ENCODE results near the gene ATP6V1A.
A peak's percentile ranks its signal among the peaks of the same experiment; 100 is the strongest.

Gene ATP6V1A

DNA sequence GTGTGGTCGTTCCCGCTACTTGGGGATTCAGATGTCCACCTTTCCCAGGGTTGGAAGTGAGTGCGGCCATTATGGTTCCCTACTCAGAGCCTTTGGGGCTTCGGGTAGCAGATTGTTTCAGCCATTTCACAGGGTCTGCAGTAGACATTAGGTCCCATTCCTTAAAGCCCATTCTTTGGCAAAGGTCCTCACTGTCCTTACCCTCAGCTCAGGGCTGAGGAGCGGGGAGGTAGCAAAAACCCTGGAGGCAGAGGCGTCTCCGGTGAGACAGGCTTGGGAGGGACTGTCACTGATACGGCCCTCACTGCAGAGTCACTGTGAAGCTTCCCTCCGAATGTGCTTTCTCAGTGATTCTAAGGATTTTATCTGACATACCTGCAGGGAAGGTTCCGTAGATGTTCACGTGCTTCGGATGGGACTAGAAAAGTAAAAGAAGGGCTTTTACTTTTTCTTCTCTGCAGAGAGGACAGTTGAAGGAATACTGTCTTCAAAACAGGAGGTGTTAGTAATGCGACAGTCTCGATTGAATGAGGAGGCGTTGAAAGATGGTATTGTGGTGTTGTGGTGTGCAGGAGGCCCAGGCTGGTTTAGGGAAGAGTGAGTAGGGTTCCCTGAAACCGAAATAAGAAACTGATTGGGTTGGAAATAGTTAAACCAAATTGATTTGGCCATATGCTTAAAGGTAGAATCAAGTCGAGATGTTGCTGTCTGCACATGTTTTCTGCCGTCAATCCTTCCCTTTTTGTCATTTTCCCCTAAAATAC lies 630 bp downstream of the ATP6V1A start:
- FAIRE-seq: no peak

DNA sequence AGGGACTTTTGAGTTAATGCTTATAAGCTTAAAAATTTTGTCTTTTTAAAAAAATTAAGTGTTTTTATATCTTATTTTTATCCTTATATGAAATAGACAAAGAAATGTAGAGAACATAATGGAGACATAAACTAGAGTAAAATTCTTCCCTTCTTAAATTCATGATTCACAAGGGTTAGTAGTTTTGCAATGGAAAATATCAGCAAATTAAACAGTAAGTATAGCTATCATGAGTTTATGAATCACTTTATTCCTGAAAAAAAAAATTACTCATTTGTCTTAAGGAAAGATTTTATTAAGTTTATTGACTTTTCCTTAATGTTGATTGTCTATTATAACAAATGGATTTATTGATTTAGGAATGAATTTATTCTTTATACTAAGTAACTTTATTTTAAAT lies 4.3 kb downstream of the ATP6V1A start:
- FAIRE-seq: no peak

DNA sequence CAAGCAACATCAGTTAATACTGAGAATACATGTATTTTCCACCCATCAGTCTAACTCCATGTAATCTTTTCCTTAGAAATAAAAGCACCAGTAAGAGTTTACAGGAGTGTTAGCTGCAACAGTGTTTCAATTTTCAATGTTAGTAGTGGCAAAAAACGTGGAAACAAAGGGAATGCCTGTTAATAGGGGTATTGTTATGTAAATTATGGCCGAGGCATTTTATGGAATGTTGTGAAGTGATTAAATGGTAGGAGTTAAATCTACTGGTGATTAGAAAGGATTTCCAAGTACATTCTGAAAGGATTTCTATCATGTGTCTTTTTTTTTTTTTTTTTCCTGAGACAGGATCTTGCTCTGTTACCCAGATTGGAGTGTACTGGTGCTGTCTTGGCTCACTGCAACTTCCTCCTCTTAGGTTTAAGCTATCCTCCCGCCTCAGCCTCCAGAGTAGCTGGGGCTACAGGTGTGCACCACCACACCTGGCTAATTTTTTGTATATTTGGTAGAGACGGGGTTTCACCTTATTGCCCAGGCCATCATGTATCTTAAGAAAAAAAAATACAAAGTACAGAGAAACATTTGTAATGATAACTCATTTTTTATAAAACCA lies 6.6 kb downstream of the ATP6V1A start:
- FAIRE-seq: no peak

DNA sequence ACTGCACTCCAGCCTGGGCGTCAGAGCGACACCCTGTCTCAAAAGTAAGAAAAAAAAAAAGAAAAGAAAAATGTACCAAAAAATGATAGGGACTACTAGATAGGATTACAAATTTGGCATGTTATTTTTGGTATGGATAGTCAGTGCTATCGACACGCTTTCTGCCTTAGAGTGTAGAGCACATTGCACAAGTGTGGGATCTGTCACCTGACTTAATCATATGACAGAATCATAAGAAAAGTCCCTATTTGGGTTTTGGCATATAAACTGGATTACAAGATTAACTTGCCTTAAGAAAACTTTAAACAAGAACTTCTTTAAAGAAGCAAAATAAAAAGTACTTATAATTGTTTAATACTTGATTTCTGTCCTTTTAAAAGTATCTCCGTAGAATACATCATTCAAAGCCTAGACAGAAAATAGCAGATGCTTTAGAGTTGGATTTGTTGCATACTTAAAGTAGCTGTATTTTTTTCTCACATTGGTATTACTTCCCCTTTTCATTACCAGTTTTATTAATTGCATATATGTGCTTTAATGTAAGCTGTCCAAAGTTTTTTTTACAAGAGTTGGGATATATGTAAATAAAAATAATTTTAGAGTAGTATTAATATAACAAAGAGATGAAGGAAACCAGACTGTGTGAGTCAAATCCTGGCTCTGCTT lies 7.8 kb downstream of the ATP6V1A start:
- FAIRE-seq: no peak

DNA sequence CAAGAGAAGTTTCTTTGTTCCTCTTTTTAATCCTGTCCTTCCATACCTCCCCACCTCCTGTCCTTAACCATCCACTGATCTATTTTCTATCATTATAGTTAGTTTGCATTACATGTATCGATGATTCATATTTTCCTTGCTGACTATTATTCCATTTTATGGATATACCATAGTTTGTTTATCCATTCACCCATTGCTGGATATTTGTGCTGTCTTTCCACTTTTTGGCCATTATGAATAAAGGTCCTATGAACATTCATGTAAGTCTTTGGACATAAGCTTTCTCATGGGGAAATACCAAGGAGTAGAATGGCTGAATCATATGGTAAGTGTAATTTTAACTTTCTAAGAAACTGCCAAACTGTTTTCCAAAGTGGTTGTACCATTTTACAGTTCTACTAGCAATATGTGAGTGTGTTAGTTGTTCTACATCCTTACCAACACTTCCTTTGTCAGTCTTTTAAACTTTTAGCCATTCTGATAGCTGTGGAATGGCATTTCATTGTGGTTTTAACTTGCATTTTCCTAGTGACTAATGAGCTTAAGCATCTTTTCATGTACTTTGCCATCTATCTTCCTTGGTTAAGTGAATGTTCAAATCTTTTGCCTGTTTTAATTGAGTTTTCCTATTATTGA lies 11.7 kb downstream of the ATP6V1A start:
- FAIRE-seq: no peak

DNA sequence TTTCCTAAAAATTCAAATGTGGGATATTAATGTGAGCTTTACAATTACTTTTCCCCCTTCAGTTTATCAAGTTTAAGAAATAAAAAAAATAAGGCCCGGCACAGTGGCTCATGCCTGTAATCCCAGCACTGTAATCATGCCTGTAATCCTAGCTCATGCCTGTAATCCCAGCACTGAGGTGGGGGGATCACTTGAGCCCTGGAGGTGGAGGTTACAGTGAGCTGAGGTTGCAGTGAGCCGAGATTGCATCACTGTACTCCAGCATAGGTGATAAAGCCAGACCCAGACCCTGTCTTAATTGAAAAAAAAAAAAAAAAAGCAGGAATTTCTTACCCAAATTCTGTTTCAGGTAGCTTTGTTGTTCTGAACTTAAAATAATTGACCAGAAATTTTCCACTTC lies 17.9 kb downstream of the ATP6V1A start:
- no peak for FAIRE-seq

DNA sequence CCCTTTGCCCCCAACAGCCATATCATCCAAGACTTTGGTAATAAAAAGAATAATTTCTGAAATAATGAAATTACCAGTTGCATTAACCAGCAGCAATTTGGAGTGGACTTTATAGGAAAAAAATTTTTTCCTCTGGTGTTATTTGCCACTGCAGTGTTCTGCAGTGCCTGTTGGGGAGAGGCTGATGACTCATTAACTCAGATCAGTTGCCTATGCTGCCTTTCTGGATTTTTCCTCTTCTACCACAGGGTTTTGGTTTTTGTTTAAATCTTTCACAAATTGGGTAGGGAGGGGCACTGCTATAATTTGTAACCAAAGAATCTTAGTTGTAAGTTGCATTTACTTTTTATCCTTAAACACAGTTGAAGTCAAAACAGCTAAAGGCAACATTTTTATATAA lies 22.7 kb downstream of the ATP6V1A start:
- no peak for FAIRE-seq

DNA sequence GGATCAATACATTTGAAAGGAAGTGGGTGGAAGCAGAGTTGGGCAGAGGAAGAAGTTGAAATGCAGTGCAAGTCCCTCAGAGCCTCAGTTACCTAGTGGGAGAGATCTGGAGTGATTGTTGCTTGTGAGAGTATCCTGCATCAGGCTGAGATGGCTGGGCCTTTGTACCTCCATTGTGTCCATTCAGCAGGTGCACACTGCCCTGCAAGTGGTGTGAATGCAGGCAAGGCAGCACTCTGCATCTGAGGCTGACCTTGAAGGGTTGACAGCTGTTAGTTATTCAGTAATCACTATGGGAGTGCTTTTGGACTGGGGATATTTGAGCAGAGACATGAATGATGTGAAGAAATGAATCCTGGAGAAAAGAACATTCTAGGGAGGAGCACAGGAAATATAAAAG lies 25.2 kb downstream of the ATP6V1A start:
- FAIRE-seq: no peak

DNA sequence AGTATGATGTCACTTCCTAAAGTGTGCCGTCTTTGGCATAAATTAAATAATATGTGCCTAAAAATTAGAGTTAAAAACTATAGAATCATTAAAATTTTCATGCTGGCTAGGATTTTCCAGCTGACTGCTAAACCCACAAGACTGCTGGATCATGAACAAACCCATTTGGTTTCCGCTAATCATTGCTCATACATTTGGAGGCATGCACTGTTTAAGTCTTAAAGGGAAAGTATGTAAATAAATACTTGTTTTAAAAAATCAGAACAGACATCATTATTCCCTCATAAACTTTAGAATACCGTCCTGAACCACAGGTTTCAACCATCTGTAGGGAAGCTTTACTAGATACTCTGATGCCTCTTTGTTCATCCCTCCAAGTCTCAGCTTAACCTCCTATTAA lies 26.5 kb downstream of the ATP6V1A start:
- FAIRE-seq: no peak

DNA sequence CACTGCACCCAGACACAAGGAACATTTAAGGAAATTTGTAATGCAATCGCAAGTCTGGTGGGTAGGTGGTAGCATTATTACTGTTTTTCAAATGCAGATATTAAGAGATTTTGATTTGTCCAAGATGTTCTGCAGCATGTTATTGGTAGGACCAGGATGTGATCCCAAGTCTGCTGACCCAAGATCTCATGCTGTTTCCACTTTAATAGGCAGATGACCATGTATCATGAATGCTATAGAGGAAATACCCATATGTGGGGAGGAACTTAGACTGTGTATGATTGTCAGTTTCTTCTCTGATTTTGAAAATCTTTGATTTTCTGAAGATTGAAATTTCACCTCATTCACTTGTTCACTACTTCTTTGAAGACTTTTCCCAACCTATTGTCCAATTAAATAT lies 28.7 kb downstream of the ATP6V1A start:
- FAIRE-seq: no peak

DNA sequence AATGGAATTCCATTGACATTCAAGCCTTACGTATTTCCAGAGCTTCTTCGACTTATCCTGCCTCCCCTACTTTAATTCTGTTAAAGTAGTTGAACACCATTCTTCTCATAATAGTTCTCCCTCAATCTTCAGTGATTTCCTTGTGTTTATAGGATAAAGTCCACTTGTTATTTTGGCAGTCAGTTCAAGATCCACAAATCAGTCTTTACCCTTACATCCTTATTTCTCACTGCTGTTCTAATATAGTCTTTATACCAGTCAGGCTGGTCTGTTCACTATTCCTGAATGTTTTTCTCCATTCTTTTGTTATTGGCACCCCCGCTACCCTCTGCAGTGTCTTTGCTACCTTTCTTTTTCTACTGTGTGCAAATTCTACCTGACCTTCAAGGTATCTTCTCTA lies 29.7 kb downstream of the ATP6V1A start:
- no peak for FAIRE-seq

DNA sequence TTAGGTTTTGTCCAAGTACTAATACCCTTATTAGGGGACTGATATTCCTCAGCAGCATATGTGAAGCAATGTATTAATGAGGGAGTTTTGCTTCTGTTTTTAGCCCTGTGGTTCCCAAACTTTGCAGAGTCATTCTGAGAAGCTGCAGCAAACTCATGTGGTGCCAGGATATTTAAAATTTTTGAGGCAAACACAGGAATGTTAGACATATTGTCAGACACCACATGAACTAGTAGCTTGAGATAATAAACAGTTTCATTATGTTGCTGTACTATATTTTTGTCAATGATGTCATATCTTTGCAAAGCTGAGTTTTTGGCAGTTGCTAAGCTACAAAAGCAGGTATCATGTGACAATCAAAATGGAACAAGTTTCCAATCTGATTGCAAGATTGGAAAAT lies 36.6 kb downstream of the ATP6V1A start:
- no peak for FAIRE-seq

DNA sequence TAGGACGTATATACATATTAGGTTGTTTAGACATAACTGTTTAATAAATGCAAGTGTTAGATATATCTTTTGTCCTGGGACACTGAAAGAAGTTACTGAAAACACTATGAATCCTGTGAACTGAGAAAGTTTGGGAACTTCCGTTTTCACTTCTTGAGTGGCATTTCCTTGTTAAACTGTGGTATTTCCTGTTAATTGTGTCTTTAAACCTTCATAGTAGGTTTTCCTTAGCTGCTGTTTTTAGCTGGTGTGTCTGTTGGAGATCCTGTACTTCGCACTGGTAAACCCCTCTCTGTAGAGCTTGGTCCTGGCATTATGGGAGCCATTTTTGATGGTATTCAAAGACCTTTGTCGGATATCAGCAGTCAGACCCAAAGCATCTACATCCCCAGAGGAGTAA lies 37.1 kb downstream of the ATP6V1A start:
- no peak for FAIRE-seq

DNA sequence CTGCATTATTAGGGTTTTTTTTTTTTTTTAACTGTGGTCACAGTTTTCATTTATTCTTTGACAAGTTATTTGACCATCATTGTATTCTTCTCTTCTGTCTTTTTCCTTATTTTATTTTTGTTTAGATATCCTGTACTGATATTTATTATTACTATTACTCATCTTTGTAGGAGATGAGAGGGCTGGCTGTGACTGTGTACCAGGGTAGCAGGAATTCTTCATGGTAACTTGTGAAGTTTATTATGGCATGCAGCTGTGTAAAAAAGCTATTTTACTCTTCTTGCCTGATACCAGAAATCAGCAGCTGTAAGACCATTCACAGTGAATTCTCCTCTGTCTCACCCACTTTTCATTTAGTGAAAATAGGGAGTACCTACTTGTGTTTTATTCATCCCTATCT lies 44.5 kb downstream of the ATP6V1A start:
- FAIRE-seq: no peak

DNA sequence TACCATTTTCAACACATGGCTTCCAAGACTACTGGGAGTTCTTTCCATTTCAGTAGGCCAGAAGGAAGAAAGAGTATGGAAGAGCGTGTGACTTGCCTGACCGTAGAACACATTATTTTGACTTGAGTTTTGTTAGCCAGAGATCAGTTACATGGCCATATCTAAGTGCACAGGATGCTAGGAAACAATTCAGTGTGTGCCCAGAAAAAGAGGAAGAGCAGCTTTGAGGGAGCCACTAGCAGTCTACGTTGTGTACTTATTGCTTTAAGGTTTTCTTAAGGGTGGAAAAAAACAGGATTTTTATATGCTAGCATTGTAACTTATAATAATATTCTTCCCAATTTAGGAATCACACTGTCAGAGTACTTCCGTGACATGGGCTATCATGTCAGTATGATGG lies 47.7 kb downstream of the ATP6V1A start:
- FAIRE-seq: no peak

DNA sequence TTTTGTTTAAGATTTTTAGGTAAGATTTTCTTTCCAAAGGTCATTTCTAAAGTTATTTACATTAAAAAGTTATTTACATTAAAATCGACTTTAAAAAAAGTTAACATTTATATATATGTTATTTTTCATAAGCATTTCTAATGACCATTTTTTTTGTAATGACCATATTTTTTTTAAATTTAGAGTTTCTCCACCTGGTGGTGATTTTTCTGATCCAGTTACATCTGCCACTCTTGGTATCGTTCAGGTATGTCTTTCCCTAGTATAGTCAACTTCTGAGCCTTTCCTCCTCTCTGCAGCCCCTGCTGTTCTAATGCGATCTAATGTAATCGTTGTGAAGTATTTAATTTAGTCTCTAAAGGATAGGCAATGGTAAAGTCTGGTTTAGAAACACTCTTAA lies 48.9 kb downstream of the ATP6V1A start:
- FAIRE-seq: peak; percentile 72

DNA sequence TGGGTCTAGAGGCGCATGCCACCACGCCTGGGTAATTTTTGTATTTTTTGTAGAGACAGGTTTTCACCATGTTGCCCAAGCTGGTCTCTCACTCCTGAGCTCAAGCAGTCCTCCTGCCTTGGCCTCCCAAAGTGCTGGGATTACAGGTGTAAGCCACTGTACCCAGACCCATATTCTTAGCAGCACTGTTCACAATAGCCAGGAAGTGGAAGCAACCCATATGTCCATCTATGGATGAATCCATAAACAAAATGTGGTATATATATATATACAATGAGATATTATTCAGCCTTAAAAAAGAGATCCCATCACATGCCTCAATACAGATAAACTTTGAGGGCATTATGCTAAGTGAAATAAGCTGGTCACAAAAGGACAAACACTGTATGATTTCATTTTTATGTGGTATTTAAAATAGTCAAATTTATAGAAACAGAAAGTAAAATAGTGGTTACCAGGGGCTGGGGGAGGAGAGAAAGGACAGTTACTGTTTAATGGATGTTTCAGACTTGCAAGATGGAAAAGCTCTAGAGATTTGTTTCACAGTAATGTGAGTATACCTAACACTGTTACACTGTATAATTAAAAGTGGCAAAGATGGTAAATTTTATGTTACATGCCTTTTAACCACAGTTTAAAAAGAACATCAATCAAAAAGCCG lies 56.1 kb downstream of the ATP6V1A start:
- no peak for FAIRE-seq

DNA sequence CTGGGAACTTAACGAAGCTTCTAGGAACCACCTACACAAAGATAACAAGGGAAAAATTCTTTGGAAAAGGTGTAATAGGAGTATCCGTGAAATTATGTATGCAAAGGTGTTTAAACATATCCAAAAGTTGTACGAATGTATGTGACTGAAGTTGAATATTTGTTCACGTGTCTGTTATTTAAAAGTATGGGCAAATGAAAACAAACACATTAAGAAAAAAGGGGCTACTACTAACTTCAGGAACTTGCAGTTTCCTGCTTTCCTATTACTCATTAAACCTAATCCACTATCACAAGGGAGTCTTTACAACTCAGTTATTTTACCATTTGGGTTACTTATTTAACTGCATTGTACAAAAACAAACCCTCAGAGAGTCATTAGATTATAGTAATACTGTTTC lies 57.8 kb downstream of the ATP6V1A start:
- FAIRE-seq: no peak

DNA sequence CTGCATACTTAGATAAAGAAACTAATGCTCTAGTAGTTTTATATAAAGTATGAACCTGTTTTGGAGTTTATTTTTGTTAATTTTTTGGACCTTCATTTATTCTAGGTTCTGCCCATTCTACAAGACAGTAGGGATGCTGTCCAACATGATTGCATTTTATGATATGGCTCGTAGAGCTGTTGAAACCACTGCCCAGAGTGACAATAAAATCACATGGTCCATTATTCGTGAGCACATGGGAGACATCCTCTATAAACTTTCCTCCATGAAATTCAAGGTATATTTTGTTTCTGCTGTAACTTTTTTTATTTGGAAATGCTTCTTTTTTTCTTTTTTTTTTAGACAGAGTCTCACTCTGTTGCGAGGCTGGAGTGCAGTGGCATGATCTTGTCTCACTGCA lies 58.4 kb downstream of the ATP6V1A start:
- FAIRE-seq: no peak

DNA sequence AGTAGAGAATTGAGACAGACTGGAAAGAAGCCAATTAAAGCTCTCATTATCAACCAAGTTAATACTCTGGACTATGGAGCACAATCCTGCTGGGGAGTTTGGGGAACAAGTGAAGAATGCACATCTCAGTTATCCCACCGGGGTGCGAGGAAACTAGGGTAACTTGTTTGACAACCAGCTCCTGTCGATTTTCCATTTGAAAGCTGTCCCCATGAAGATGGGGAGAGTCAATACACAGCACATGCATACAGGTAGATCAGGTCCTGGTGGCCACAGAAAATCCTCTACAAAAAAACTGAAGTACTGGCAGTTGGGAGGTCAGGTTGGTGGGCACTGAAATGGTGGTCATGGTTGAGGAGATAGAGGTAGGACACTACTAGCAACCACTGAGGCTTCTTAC lies 66.0 kb downstream of the ATP6V1A start:
- FAIRE-seq: no peak

DNA sequence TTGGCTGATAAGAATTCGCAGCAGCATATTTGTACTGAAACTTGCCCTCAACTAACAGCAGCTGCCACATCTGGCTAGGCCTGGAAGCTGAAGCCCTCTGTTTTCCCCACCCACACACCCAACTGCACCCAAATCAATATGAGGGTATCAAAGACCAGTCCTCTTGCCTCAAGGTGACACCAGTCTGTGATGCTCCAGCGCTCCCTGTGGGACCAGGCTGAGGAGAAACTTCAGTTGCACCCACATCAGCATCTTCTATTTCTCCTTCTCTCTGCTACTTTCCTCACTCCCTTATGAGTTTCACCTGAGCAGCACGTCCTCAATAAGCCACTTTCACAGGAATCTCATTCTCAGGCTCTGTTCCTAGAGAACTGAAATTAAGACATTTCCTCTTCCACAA lies 73.0 kb downstream of the ATP6V1A start:
- no peak for FAIRE-seq

DNA sequence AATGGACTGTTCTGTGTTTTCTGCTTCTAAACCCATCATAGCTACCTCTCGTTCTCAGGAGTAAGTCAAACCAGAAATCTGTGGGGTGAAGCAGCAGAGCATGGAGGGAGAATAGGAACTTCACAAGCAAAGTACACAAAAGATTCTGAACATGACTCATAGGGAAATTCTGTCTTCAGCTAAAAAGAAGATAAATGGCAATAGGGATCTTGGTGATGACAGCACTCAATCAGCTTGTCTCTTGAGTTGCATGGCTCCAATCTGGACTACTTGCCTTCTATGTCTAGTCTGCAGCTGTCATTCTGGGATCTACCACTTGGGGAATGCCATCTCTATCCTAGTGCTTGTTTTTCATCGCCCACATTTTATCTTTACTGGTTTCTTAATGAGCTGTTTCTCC lies 78.3 kb downstream of the ATP6V1A start:
- FAIRE-seq: no peak

DNA sequence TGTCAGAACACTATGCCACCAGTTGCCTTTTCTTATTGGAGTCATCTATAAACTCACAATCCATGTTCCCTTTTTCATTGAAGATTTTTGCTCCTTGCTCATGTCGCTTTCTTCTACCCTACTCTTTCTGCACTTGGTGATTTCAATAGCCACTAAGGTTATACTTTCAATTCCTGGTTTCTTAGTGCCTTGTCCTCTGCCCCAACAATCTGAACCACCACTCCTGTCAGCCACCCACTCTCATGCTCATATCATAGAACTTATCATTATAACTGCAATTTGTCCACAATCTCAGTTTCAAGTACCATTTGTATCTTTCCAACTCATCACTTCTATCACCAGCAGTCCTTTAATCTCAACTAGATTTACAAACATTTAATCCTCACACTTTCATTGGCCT lies 81.8 kb downstream of the ATP6V1A start:
- no peak for FAIRE-seq

All from colon (tissue), 2 donors.